Stimulated activated CD4-positive, alpha-beta T cell treated with anti-CD3 and anti-CD28 coated beads, Interleukin-1b, Interleukin-23, amount 100 ng/mL, for 4 hours (primary cell): ENCODE results near the gene FAM83E.
"Not testable (repeated sequence)": the region's sequence is repeated elsewhere in the genome, so short reads cannot be mapped to it uniquely, and the experiment has no call there.

Experiments used
- DNase-seq, 2 donors: peaks; one replicate each; pipeline ENCODE4 v3.0.0-alpha.2; 2020; ENCODE audit warnings: low read depth in 2 of 2

The FAM83E gene

GRCh38 chr19:48641850-48642249, 27.0 kb upstream of the FAM83E start:
- no peak for DNase-seq

GRCh38 chr19:48639483-48640375, 24.9 kb upstream of the FAM83E start:
- no peak for DNase-seq

- DNase-seq = no peak
Measured at GRCh38 chr19:48638831-48639381, 24.0 kb upstream of the FAM83E start.

- DNase-seq = peak; percentile 65 to 70
Measured at GRCh38 chr19:48637948-48638830, 23.3 kb upstream of the FAM83E start.

- DNase-seq = peak; percentile 97 to 99
Measured at GRCh38 chr19:48637449-48637947, 22.6 kb upstream of the FAM83E start.

- DNase-seq = no peak
Measured at GRCh38 chr19:48636859-48637448, 22.1 kb upstream of the FAM83E start, which contains the start of gene DBP. DBP (minus strand) TSS chr19:48637379; CDS start chr19:48636994, 385 bp downstream.

- no peak for DNase-seq
Measured at GRCh38 chr19:48635966-48636858, 21.3 kb upstream of the FAM83E start.

- DNase-seq = peak; percentile 68 to 76
Measured at GRCh38 chr19:48635263-48635965, 20.5 kb upstream of the FAM83E start.

- DNase-seq = peak; percentile 88 to 95
Measured at GRCh38 chr19:48634424-48635262, 19.8 kb upstream of the FAM83E start.

- DNase-seq = no peak
Measured at GRCh38 chr19:48634036-48634342, 19.1 kb upstream of the FAM83E start.

- DNase-seq = no peak
Measured at GRCh38 chr19:48633148-48634035, 18.5 kb upstream of the FAM83E start.

GRCh38 chr19:48632692-48633147, 17.8 kb upstream of the FAM83E start:
- no peak for DNase-seq

GRCh38 chr19:48632286-48632685, 17.4 kb upstream of the FAM83E start:
- not testable (repeated sequence) for DNase-seq

GRCh38 chr19:48631225-48631624, 16.3 kb upstream of the FAM83E start:
- DNase-seq = no peak

GRCh38 chr19:48630296-48631063, 15.6 kb upstream of the FAM83E start:
- no peak for DNase-seq

- no peak for DNase-seq
Measured at GRCh38 chr19:48629599-48630295, 14.9 kb upstream of the FAM83E start.

- no peak for DNase-seq
Measured at GRCh38 chr19:48629297-48629598, 14.4 kb upstream of the FAM83E start.
